ENCODE measurements around the gene TMEM39B.

GRCh38 chr1:32127409-32128198, 54.9 kb downstream of the TMEM39B start:
- TF ChIP-seq CTCF (IDR thresholded peaks at IDR 0.05; ENCODE audit: poor library complexity, severe bottlenecking) (no peak), REST (IDR thresholded peaks at IDR 0.05; ENCODE audit: borderline replicate concordance) (no peak), EZH2 (IDR thresholded peaks at IDR 0.05; ENCODE audit: borderline replicate concordance, insufficient read depth, low read length, poor library complexity, severe bottlenecking) (no peak), EP300 (conservative IDR thresholded peaks at IDR 0.05; ENCODE audit: poor library complexity, severe bottlenecking) (no peak), SMC3 (conservative IDR thresholded peaks at IDR 0.05; ENCODE audit: poor library complexity) (no peak), RAD21 (conservative IDR thresholded peaks at IDR 0.05) (no peak), TAF1 (IDR thresholded peaks at IDR 0.05; ENCODE audit: low read depth) (no peak), POLR2AphosphoS5 (IDR thresholded peaks at IDR 0.05) (no peak)
